Measurements from ENCODE around the gene CPNE5. TPM values are rescaled to one million over a fixed set of nuclear protein-coding genes. Genes with fewer than 3 reads are reported as not detected.

CPNE5 gene
- total RNA-seq, 1 donor from 2014 or later = 0.13 TPM

- no peaks in the 10 kb centered on the region for H3K36me3 ChIP-seq (ENCODE audit: control insufficient read depth, insufficient read depth, low read length)
- peak; percentile 9 for TF ChIP-seq CTCF (IDR thresholded peaks at IDR 0.05; ENCODE audit: insufficient read depth, low read length, poor library complexity, severe bottlenecking)
- no peak for DNase-seq (ENCODE audit: low read depth)
- H3K27me3 ChIP-seq (ENCODE audit: control insufficient read depth, insufficient read depth, low read length) = peaks cover 49% of the 10 kb centered on the region
- H3K4me3 ChIP-seq (ENCODE audit: low read depth, low read length) = no peak overlapping the region
These were observed 2.9 kb downstream of the CPNE5 start for GRCh38 chr6:36836111-36837021.

GRCh38 chr6:36834576-36835341 is 4.5 kb downstream of the CPNE5 start:
- Histone ChIP-seq H3K36me3 (ENCODE audit: control insufficient read depth, insufficient read depth, low read length) (no peaks in the 10 kb centered on the region), H3K27me3 (ENCODE audit: control insufficient read depth, insufficient read depth, low read length) (peaks cover 36% of the 10 kb centered on the region), H3K4me3 (ENCODE audit: low read depth, low read length) (no peak overlapping the region)
- no peak for DNase-seq (ENCODE audit: low read depth)
- no peak for TF ChIP-seq CTCF (IDR thresholded peaks at IDR 0.05; ENCODE audit: insufficient read depth, low read length, poor library complexity, severe bottlenecking)

- Histone ChIP-seq H3K27me3 (ENCODE audit: control insufficient read depth, insufficient read depth, low read length) (peaks cover 23% of the 10 kb centered on the region), H3K4me3 (ENCODE audit: low read depth, low read length) (no peak overlapping the region), H3K36me3 (ENCODE audit: control insufficient read depth, insufficient read depth, low read length) (no peaks in the 10 kb centered on the region)
- no peak for DNase-seq (ENCODE audit: low read depth)
- TF ChIP-seq CTCF (IDR thresholded peaks at IDR 0.05; ENCODE audit: insufficient read depth, low read length, poor library complexity, severe bottlenecking) = no peak
These were observed 6.0 kb downstream of the CPNE5 start for GRCh38 chr6:36833182-36833789.

- Histone ChIP-seq H3K27me3 (ENCODE audit: control insufficient read depth, insufficient read depth, low read length) (peaks cover 14% of the 10 kb centered on the region), H3K4me3 (ENCODE audit: low read depth, low read length) (no peak overlapping the region), H3K36me3 (ENCODE audit: control insufficient read depth, insufficient read depth, low read length) (no peaks in the 10 kb centered on the region)
- DNase-seq (ENCODE audit: low read depth) = no peak
- no peak for TF ChIP-seq CTCF (IDR thresholded peaks at IDR 0.05; ENCODE audit: insufficient read depth, low read length, poor library complexity, severe bottlenecking)
These were observed 6.9 kb downstream of the CPNE5 start for GRCh38 chr6:36832313-36832712.

- DNase-seq (ENCODE audit: low read depth) = no peak
- H3K36me3 ChIP-seq (ENCODE audit: control insufficient read depth, insufficient read depth, low read length) = no peaks in the 10 kb centered on the region
- TF ChIP-seq CTCF (IDR thresholded peaks at IDR 0.05; ENCODE audit: insufficient read depth, low read length, poor library complexity, severe bottlenecking) = no peak
- H3K27me3 ChIP-seq (ENCODE audit: control insufficient read depth, insufficient read depth, low read length) = peaks cover 3% of the 10 kb centered on the region
- H3K4me3 ChIP-seq (ENCODE audit: low read depth, low read length) = no peak overlapping the region
These were observed 8.7 kb downstream of the CPNE5 start for GRCh38 chr6:36830577-36830976.

All from kidney epithelial cell (primary cell).